Stimulated activated CD4-positive, alpha-beta T cell treated with anti-CD3 and anti-CD28 coated beads, Interleukin-2, amount 100 ng/mL, for 48 hours (primary cell): ENCODE measurements around the gene DDX11.
A peak's percentile ranks its signal among the peaks of the same experiment; 100 is the strongest.
"Not testable (repeated sequence)": the region's sequence is repeated elsewhere in the genome, so short reads cannot be mapped to it uniquely, and the experiment has no call there.

Experiments used
- DNase-seq, 2 donors: peaks; one replicate each; pipeline ENCODE4 v3.0.0-alpha.2; 2020

Gene DDX11

DNA sequence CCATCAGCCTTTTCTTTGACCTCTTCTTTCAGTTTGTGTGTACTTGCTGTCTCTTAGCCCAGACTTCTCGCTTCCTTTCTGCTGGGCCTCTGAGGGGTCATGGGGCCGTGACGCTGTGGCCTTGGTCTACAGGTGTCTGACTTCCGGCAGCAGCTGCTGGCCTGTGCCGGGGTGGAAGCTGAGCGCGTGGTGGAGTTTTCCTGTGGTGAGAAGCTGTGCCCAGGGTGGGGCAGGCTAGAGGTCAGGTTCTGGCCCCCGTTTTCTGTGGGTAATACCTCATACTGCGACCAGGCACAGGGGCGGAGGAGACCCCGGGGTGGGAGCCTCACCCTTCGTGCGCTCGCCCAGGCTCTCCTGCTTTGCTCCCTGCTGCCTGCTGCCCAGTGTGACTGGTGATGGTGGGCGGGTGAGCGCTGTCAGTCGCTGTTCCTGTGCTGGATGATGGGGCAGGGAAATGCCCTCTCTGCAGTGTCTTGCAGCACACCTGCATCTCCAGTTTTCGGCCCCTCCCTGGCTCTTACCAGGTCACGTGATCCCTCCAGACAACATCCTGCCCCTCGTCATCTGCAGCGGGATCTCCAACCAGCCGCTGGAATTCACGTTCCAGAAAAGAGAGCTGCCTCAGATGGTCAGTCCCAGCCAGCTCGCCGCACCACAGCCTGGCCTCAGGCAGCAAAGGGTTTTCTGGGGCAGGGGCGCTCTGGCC lies 27.0 kb downstream of the DDX11 start:
- DNase-seq = not testable (repeated sequence)

DNA sequence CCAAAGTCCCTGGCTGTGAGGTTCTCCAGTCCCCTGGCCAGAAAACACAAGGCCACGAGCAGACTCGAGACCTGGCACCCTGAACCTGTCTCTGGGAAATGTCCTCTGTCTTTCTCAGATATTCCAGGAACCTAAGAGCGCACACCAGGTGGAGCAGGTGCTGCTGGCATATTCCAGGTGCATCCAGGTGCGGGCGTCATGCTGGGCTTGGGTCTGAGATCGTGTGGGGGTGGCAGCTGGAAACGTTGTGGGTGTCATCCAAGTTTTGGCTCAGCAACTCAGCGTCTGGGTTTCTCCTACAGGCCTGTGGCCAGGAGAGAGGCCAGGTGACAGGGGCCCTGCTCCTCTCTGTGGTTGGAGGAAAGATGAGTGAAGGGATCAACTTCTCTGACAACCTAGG lies 28.5 kb downstream of the DDX11 start:
- DNase-seq = not testable (repeated sequence)

DNA sequence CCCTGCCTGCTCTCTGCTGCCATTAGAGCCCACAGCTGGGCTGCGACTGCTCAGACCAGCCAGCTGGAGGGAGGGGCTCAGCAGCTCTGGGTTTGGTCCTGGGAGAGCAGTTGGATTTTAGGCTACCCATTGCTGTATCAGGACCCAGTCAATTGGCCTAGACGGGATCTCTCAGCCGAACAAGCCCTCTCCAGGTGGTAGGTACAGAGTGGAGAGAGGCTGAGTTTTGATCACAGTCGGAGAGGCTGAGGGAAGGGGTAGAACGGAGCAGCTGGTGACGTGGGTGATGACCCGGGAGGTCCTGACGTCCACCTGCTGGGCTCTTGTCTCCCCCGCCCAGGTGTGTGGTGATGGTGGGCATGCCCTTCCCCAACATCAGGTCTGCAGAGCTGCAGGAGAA lies 28.9 kb downstream of the DDX11 start:
- not testable (repeated sequence) for DNase-seq

DNA sequence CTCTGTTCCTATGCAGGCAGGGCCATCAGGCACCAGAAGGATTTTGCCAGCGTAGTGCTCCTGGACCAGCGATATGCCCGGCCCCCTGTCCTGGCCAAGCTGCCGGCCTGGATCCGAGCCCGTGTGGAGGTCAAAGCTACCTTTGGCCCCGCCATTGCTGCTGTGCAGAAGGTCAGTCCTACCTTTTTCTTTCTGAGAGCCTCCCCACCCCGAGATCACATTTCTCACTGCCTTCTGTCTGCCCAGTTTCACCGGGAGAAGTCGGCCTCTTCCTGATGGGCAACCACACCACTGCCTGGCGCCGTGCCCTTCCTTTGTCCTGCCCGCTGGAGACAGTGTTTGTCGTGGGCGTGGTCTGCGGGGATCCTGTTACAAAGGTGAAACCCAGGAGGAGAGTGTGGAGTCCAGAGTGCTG lies 29.9 kb downstream of the DDX11 start:
- DNase-seq = not testable (repeated sequence)

DNA sequence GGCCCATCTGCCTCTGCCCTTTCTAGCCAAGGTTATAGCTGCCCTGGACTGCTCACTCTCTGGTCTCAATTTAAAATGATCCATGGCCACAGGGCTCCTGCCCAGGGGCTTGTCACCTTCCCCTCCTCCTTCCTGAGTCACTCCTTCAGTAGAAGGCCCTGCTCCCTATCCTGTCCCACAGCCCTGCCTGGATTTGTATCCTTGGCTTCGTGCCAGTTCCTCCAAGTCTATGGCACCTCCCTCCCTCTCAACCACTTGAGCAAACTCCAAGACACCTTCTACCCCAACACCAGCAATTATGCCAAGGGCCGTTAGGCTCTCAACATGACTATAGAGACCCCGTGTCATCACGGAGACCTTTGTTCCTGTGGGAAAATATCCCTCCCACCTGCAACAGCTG lies 30.6 kb downstream of the DDX11 start:
- DNase-seq = not testable (repeated sequence)

DNA sequence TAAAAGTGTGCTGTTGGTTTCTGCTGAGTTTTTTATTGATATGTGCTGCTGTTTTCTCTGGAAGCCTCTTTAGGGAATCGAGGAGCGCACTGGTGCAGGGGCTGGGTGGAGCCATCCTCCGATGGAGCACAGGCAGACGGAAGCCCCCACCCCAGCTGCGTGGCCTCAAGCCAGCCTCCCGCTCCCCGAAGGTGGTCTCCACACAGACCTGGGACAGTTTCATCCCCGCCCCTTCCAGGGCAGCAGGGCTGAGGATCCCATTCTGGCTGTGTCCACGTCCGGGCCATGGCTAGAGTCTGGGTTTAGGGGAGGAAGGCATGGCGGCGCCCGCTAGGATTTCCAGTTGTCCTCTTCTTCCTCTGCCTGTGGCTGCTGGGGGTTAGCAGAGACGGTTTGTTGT lies 31.1 kb downstream of the DDX11 start:
- not testable (repeated sequence) for DNase-seq

DNA sequence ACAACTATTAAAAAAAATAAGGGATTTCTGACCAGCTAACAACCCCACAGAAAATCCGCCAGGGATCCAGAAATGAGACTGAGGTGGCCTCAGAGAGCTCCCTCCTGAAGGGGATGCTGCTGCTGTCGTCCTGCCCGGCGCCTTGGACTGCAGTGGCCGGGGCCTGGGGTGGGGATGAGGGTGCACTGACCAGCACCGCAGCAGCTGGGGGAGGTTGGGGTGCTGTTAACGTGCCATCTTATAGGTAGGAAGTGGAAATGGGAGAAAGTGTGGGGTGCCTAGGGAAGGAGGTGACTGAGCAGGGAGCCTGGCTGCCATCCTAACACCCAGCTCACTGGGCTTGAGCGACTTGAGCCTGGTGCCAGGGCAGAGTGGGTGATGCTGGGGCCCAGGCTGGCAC lies 32.0 kb downstream of the DDX11 start:
- no peak for DNase-seq

DNA sequence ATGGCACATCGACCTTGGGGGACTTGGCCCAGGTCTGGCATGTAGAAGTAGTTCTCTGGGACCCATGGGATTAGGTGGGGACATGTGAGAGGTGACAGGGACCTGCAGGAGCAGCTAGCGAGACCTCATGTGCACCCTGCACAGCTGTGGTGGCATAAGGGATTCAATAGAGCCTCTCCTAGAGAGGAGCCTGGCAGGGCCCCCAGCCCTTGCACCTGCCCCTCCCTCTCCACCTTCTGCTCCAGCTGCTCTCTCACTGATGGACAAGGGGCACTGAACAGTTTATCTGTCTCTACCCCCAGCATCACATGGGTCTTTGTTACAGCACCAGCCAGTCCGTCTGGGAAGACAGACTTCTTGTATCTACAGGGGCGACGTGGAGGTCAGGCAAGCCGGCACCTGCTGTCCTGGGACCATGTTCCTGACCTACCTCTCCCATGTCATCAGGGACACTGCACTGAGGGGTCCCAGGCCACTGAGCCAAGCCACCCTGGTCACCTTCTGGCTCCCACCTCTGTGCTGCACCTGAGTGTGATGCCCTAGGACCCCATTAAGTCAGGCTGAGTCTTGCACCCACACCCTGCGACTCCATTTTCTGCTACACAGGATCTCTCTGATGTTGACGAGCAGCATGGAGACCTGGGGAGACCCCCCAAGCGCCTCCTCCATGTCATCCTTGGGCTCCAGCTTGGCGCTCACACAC lies 32.6 kb downstream of the DDX11 start:
- no peak for DNase-seq

DNA sequence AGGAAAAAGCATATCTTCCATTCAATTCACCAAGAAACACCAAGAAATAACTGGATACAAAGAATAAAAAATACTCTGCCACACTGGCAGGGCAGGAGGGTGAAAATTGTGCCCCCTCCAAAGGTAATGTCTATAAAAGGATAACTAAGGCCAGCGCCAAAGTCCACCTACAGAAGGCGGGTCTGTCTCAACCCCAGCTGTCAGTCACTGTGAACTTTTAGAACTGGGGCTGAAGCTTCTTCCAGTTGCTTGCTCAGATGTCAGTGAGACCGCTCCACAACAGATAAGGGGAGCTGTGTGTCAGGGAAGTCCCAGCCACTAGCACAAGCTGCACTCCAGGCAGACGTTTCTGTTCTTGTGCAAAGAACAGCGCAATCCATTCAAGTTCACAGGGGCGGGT lies 36.1 kb downstream of the DDX11 start:
- not testable (repeated sequence) for DNase-seq

DNA sequence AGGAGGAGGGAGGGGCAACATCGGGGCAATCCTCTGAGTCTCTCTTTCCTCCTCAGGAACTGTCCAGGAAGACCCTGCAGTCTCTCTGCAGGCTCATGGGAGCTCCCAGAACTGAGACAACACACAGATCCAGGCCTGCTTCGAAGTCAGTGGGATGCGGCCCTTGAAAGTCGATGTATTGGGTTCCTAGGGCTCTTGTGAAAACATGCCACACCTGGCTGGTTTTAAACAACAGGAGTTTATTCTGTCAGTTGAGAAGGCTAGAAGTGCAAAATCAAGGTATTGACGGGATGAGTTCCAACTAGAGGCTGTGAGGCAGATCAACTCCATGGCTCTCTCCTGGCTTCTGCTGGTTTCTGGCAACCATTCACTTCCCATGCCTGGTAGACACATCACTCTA lies 36.6 kb downstream of the DDX11 start:
- not testable (repeated sequence) for DNase-seq

DNA sequence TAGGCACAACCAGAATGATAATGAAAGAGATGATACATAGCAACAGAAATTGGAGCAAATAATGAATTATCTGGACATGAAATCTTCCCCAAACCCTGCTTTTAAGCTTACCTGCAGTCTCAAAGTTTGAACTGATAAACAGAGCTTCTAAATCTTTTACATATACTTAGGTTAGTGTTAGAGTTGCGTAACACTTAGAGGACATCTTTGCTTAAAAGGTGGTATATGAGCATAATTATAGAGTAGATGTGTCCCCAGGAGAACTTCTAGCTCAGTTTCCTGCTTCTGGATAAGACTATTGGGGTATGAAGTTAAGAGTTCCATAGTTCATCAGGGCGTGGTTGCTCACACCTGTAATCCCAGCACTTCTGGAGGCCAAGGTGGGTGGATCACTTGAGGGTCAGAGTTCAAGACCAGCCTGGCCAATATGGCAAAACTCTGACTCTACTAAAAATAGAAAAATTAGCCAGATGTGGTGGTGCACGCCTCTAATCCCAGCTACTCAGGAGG lies 41.5 kb downstream of the DDX11 start:
- not testable (repeated sequence) for DNase-seq

DNA sequence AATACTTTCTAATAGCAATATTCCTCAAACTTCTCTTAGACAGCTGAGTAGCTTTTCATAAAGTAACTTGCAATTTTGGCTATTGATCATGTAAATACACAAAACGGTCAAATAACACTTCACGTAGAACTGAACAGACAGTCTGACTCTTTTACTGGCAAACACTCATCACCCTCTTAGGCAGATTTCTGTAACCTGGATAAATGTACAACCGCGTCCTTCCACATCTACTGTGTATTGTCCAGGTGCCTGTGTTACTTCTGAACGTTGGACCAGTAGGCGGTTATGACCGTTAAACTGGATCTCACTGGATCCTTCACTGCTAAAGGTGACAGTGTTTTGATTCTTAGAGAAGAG lies 43.2 kb downstream of the DDX11 start:
- DNase-seq = not testable (repeated sequence)

DNA sequence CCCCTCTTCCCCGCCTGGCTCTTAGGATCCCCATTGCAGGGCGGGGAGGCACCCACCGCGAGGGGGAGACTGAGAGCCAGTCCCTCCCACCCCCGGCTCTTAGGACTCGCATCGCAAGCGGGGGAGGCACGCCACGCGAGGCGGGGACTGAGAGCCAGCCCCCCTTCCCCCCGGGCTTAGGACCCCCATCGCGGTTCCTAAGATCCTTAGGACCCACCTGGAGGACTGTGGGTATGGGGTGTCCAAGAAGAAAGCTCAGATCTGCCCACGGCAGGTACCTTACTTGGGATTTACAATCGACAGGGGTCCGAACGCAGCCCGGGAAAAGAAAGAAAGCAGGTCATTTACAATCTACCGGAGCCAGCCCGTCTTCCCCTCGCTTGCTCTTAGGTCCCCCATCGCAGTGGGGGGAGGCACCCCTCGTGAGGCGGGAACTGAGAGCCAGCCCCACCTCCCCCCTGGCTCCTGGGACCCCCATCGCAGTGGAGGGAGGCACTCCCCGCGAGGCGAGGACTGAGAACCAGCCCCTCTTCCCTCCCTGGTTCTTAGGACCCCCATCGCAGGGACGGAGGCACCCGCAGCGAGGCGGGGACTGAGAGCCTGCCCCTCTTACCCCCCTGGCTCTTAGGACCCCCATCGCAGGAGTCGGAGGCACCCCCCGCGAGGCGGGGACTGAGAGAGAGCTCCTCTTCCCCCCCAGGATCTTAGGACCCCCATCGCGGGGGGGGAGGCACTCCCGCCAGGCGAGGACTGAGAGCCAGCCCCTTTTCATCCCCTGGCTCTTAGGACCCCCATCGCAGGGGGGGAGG lies 43.7 kb downstream of the DDX11 start:
- peak; percentile 48 to 52 for DNase-seq

DNA sequence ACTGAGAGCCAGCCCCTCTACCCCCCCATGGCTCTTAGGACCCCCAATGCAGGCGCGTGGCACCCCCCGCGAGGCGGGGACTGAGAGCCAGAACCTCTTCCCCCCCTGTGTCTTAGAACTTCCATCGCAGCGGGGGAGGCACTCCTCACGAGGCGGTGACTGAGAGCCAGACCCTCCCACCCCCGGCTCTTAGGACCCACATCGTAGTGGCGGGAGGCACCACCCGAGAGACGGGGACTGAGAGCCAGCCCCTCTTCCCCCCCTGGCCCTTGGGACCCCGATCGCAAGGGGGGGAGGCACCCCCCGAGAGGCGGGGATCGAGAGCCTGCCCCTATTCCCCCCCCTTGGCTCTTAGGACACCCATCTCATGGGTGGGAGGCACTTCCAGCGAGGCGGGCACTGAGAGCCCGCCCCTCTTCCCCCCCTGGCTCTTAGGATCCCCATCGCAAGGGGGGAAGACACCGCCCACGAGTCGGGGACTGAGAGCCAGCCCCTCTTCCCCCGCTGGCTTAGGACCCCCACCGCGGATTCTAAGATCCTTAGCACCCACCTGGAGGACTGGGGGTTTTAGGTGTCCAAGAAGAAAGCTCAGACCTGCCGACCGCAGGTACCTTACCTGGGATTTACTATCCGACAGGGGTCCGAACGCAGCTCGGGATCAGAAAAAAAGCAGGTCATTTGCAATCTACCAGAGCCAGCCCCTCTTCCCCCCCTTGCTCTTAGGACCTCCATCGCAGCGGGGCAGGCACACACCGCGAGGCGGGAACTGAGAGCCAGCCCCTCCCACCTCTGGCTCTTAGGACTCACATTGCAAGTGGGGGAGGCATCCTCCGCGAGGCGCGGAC lies 44.9 kb downstream of the DDX11 start:
- DNase-seq = peak in 1 of 2 donors; percentile 19

DNA sequence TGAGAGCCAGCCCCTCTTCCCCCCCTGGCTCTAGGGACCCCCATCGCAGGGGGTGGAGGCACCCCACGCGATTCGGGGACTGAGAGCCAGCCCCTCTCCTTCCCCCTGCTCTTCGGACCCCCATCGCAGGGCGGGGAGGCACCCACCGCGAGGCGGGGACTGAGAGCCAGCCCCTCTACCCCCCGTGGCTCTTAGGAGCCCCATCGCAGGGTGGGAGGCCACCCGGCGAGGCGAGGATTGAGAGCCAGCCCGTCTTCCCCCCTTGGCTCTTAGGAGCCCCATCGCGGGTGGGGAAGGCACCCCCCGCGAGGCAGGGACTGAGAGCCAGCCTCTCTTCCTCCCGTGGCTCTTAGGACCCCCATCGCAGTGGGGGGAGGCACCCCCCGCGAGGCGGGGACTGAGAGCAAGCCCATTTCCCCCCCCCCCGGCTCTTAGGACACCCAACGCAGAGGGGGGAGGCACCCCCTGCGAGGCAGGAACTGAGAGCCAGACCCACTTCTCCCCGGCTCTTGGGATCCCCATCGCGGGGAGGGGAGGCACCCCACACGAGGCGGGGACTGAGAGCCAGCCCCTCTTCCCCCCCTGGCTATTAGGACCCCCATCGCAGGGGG lies 45.6 kb downstream of the DDX11 start:
- no peak for DNase-seq

DNA sequence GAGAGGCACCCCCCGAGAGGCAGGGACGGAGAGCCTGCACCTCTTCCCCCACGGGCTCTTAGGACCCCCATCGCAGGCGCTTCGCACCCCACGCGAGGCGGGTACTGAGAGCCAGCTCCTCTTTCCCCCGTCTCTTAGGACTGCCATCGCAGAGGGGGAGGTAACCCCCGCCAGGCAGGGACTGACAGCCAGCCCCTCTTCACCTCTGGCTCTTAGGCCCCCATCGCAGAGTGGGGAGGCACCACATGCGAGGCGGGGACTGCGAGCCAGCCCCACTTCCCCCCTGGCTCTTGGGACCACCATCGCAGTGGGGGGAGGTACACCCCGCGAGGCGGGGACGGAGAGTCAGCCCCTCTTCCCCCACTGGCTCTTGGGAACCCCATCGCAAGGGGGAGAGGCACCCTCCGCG lies 46.1 kb downstream of the DDX11 start:
- DNase-seq = no peak

DNA sequence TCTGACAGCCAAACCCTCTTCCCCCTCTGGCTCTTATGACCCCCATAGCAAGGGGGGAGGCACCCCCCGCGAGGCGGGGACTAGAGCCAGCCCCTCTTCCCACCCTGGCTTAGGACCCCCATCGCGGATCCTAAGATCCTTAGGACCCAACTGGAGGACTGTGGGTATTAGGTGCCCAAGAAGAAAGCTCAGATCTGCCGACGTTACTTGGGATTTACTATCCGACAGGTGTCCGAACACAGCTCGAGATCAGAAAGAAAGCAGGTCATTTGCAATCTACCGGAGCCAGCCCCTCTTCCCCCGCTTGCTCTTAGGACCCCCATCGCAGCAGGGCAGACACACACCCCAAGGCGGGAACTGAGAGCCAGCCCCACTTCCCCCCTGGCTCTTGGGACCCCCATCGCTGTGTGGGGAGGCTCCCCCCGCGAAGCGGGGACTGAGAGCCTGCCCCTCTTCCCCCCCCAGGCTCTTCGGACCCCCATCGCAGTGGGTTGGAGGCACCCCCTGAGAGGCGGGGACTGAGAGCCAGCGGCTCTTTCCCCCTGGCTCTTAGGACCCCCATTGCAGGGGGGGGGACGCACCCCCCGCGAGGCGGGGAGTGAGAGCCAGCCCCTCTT lies 46.8 kb downstream of the DDX11 start:
- DNase-seq = no peak

DNA sequence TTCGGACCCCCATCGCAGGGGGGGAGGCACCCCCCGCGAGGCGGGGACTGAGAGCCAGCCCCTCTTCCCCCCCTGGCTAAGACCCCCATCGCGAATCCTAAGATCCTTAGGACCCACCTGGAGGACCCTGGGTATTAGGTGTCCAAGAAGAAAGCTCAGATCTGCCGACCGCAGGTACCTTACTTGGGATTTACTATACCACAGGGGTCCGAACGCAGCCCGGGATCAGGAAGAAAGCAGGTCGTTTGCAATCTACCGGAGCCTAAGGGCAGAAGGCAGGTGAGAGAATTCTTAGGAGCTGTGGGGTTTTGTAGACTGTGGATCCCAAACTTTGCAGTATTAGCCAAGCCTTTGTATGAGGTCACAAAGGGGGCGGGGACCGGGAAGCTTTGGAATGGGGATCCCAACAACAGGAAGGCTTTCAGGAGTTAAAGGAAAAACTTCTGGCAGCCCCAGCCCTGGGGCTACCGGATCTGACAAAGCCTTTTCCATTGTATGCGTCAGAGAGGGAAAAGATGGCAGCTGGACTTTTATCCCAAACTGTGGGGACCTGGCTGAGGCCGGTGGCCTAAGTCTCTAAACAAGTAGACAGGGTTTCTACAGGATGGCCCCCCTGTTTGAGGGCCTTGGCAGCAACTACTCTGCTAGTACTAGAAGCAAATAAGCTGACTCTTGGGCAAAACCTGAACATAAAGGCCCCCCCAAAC lies 47.5 kb downstream of the DDX11 start:
- not testable (repeated sequence) for DNase-seq

DNA sequence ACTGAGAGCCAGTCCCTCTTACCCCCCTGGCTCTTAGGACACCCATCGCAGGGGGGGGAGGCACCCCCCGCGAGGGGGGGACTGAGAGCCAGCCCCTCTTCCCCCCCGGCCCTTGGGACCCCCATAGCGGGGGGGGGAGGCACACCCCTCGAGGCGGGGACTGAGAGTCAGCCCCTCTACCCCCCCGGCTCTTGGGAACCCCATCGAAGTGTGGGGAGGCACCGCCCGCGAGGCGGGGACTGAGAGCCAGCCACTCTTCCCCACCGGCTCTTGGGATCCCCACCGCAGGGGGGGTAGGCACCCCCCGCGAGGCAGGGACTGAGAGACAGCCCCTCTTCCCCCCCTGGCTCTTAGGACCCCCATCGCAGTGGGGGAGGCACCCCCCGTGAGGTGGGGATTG lies 48.8 kb downstream of the DDX11 start:
- no peak for DNase-seq

DNA sequence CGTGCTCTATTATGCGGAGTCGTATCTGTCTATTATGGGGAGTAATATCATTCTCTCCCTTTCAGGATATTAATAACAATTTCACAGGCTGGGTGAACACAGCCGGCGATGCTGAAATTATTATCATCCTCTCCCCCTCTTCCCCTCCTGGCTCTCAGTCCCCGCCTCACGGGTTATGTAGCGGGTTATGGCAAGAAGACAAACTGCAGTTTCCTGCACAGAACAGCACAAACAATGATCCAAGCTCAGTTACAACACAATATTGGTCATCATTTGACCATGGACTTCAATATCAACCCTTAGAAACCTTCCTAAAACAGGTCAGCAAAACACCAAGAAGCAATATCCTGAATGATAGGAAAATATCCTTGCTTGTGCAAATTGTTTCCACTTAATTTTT lies 50.5 kb downstream of the DDX11 start:
- not testable (repeated sequence) for DNase-seq

DNA sequence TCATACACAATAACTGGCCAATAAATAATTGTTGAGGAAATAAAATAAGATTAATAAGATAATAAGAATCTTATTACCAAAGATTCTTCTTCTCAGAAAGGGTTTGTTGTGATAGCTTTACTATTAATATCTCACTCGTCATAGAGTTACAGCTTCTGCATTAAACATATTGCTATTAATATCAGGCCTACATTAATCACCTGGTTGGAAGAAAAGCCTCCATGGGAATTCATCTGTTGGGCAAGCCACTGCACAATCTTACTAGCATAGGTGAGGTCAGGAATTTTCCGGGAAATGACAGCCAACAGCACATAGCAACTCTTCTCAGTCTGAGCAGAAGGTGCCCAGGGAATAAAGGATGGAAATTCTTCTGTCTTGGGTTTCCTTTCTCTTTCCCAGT lies 51.5 kb downstream of the DDX11 start:
- not testable (repeated sequence) for DNase-seq
